ENCODE data around the gene GLB1L.
A peak's percentile ranks its signal among the peaks of the same experiment; 100 is the strongest.

The GLB1L gene

GRCh38 chr2:219220652-219221402 is 24.4 kb downstream of the GLB1L start:
- DNase-seq, result no peak

GRCh38 chr2:219219784-219220532 is 25.3 kb downstream of the GLB1L start:
- no peak for DNase-seq

GRCh38 chr2:219218732-219219701 is 26.2 kb downstream of the GLB1L start, which contains the start of gene ABCB6:
Gene ABCB6 (minus strand): TSS chr2:219218958. CDS start chr2:219218673, 285 bp downstream.
- peak; percentile 81 to 84 for DNase-seq

GRCh38 chr2:219218217-219218731 is 27.0 kb downstream of the GLB1L start:
- DNase-seq, result peak; percentile 42 to 59

GRCh38 chr2:219216535-219216915 is 28.7 kb downstream of the GLB1L start:
- DNase-seq, result no peak

- no peak for DNase-seq
These were observed 29.2 kb downstream of the GLB1L start for GRCh38 chr2:219215871-219216534.

- no peak for DNase-seq
These were observed 30.5 kb downstream of the GLB1L start for GRCh38 chr2:219214786-219215185.

GRCh38 chr2:219214141-219214540 is 31.1 kb downstream of the GLB1L start:
- no peak for DNase-seq

- no peak for DNase-seq
These were observed 31.7 kb downstream of the GLB1L start for GRCh38 chr2:219213486-219214071.

GRCh38 chr2:219213026-219213415 is 32.2 kb downstream of the GLB1L start:
- no peak for DNase-seq

- no peak for DNase-seq
These were observed 34.3 kb downstream of the GLB1L start for GRCh38 chr2:219210886-219211362.

GRCh38 chr2:219210196-219210885 is 34.9 kb downstream of the GLB1L start:
- no peak for DNase-seq

- DNase-seq, result no peak
These were observed 35.7 kb downstream of the GLB1L start for GRCh38 chr2:219209236-219210195.

GRCh38 chr2:219207884-219208740 is 37.1 kb downstream of the GLB1L start:
- no peak for DNase-seq

- no peak for DNase-seq
These were observed 37.9 kb downstream of the GLB1L start for GRCh38 chr2:219207134-219207883.

GRCh38 chr2:219206328-219207133 is 38.7 kb downstream of the GLB1L start, which contains the start of gene ZFAND2B:
Gene ZFAND2B (plus strand): TSS chr2:219206782. CDS start chr2:219206988, 206 bp downstream.
- DNase-seq, result peak; percentile 87 to 92

- no peak for DNase-seq
These were observed 39.3 kb downstream of the GLB1L start for GRCh38 chr2:219205981-219206327.

Data from NCI-H1930 (cell line).